Mesenchymal stem cell (in vitro differentiated cells and primary cell): Measurements from ENCODE around the gene ACYP1.
"Not testable (repeated sequence)": the region's sequence is repeated elsewhere in the genome, so short reads cannot be mapped to it uniquely, and the experiment has no call there.

ENCODE experiments used
- DNase-seq: peaks from one replicate; pipeline ENCODE4 v3.0.0-alpha.2; 2013
- H2AFZ ChIP-seq: one replicate; pipeline ENCODE4 v1.6.1; 2013; ENCODE audit warnings: low read depth, mild to moderate bottlenecking, control low read depth, inconsistent platforms, low read length, moderate library complexity
- H2AK5ac ChIP-seq: 2 replicates; pipeline ENCODE4 v1.6.1; 2013; ENCODE audit warnings: low read length, moderate library complexity, mild to moderate bottlenecking, inconsistent platforms; ENCODE audit not compliant: severe bottlenecking
- H2BK120ac ChIP-seq: one replicate; pipeline ENCODE4 v1.6.1; 2013; ENCODE audit warnings: low read depth, mild to moderate bottlenecking, inconsistent platforms, low read length, moderate library complexity
- H2BK12ac ChIP-seq, 2 experiments: one replicate each; pipeline ENCODE4 v1.6.1; 2013; ENCODE audit warnings: inconsistent platforms in 2 of 2, low read length in 2 of 2, mild to moderate bottlenecking in 2 of 2, moderate library complexity in 2 of 2, control low read depth in 1 of 2
- H2BK15ac ChIP-seq: one replicate; pipeline ENCODE4 v1.6.1; 2013; ENCODE audit warnings: mild to moderate bottlenecking, low read depth, inconsistent platforms; ENCODE audit not compliant: poor library complexity, severe bottlenecking
- H2BK5ac ChIP-seq: 2 replicates; pipeline ENCODE4 v1.6.1; 2013; ENCODE audit warnings: low read depth, mild to moderate bottlenecking, low read length, control low read depth, inconsistent platforms; ENCODE audit not compliant: poor library complexity, severe bottlenecking
- H3K14ac ChIP-seq, 2 experiments: one replicate each; pipeline ENCODE4 v1.6.1; 2013; ENCODE audit warnings: inconsistent platforms in 2 of 2, low read length in 2 of 2, control low read depth in 1 of 2, mild to moderate bottlenecking in 1 of 2, moderate library complexity in 1 of 2
- H3K18ac ChIP-seq, 2 experiments: one replicate each; pipeline ENCODE4 v1.6.1; 2013; ENCODE audit warnings: inconsistent platforms in 2 of 2, low read length in 2 of 2, control low read depth in 1 of 2, low read depth in 1 of 2, mild to moderate bottlenecking in 1 of 2
- H3K23ac ChIP-seq, 2 experiments: one replicate each; pipeline ENCODE4 v1.6.1; 2013; ENCODE audit warnings: inconsistent platforms in 2 of 2, low read length in 2 of 2, mild to moderate bottlenecking in 2 of 2, moderate library complexity in 2 of 2, control low read depth in 1 of 2
- H3K27ac ChIP-seq: 2 replicates; pipeline ENCODE4 v1.5.1; 2013; ENCODE audit warnings: mild to moderate bottlenecking, moderate library complexity, low read length, control low read depth, inconsistent platforms; ENCODE audit not compliant: poor library complexity, severe bottlenecking
- H3K27me3 ChIP-seq, 2 experiments: 2 replicates each; pipeline versions ENCODE4 v1.6.1 to v1.7.0; 2013; ENCODE audit warnings: low read length in 2 of 2, mild to moderate bottlenecking in 2 of 2, moderate library complexity in 2 of 2, control low read depth in 1 of 2, inconsistent platforms in 1 of 2; ENCODE audit not compliant: control insufficient read depth in 1 of 2, insufficient read depth in 1 of 2
- H3K36me3 ChIP-seq, 2 experiments: 2 replicates each; pipeline versions ENCODE4 v1.6.1 to v1.7.0; 2013; ENCODE audit warnings: low read length in 2 of 2, control low read depth in 1 of 2, inconsistent platforms in 1 of 2, low read depth in 1 of 2, mild to moderate bottlenecking in 1 of 2; ENCODE audit not compliant: insufficient read depth in 2 of 2, control insufficient read depth in 1 of 2
- H3K4ac ChIP-seq, 2 experiments: one replicate each; pipeline ENCODE4 v1.6.1; 2013; ENCODE audit warnings: inconsistent platforms in 2 of 2, low read length in 2 of 2, mild to moderate bottlenecking in 2 of 2, moderate library complexity in 2 of 2, control low read depth in 1 of 2, low read depth in 1 of 2
- H3K4me1 ChIP-seq: 2 replicates; pipeline ENCODE4 v1.6.1; 2013; ENCODE audit warnings: low read depth, low read length, control low read depth; ENCODE audit not compliant: control insufficient read depth, insufficient read depth
- H3K4me2 ChIP-seq: 2 replicates; pipeline ENCODE4 v1.6.1; 2013; ENCODE audit warnings: low read length, mild to moderate bottlenecking, inconsistent platforms; ENCODE audit not compliant: poor library complexity, severe bottlenecking
- H3K4me3 ChIP-seq, 2 experiments: 2 replicates each; pipeline versions ENCODE4 v1.5.1 to v1.7.0; 2013; ENCODE audit warnings: low read length in 2 of 2, mild to moderate bottlenecking in 2 of 2, control low read depth in 1 of 2, low read depth in 1 of 2; ENCODE audit not compliant: insufficient read depth in 1 of 2
- H3K79me1 ChIP-seq: replicated peaks from 2 replicates; pipeline ENCODE4 v1.6.1; 2013; ENCODE audit warnings: mild to moderate bottlenecking, control low read depth, low read length, inconsistent platforms; ENCODE audit not compliant: poor library complexity, severe bottlenecking
- H3K9ac ChIP-seq: 2 replicates; pipeline ENCODE4 v1.7.0; 2013; ENCODE audit warnings: mild to moderate bottlenecking, low read length, moderate library complexity
- H3K9me3 ChIP-seq: 2 replicates; pipeline ENCODE4 v1.7.0; 2013; ENCODE audit warnings: mild to moderate bottlenecking, low read length; ENCODE audit not compliant: control insufficient read depth
- H4K8ac ChIP-seq: one replicate; pipeline ENCODE4 v1.6.1; 2013; ENCODE audit warnings: inconsistent platforms, mild to moderate bottlenecking, low read length, moderate library complexity
- H4K91ac ChIP-seq: one replicate; pipeline ENCODE4 v1.6.1; 2013; ENCODE audit warnings: mild to moderate bottlenecking, low read length, inconsistent platforms
- WGBS: methylation state at CpG from one replicate; pipeline ENCODE4 v1.1.7; 2013; ENCODE audit warnings: mixed read lengths; 5-methylcytosine and 5-hydroxymethylcytosine counted together

The ACYP1 gene

GRCh38 chr14:75069811-75070145 lies 6.0 kb upstream of the ACYP1 start:
- Histone ChIP-seq H3K4ac (peak overlapping the region in 1 of 2 experiments; percentile 45), H3K27me3 (no peaks in the 10 kb centered on the region), H4K8ac (peak overlapping the region; percentile 20), H3K27ac (no peak overlapping the region), H3K18ac (peak overlapping the region; percentile 84 to 86), H2BK5ac (no peak overlapping the region), H3K14ac (no peak overlapping the region), H3K79me1 (peaks cover 7% of the 10 kb centered on the region), H3K4me1 (peaks cover 10% of the 10 kb centered on the region), H4K91ac (peak overlapping the region; percentile 30), H3K9me3 (no peaks in the 10 kb centered on the region), H2BK12ac (peak overlapping the region in 1 of 2 experiments; percentile 54), H2BK120ac (no peak overlapping the region), H3K4me3 (peak overlapping the region; percentile 71 to 78), H2BK15ac (peak overlapping the region; percentile 60), H2AFZ (peak overlapping the region; percentile 60), H2AK5ac (no peak overlapping the region), H3K36me3 (no peaks in the 10 kb centered on the region), H3K4me2 (peak overlapping the region; percentile 93), H3K9ac (peak overlapping the region; percentile 90), H3K23ac (peak overlapping the region in 1 of 2 experiments; percentile 14)
- DNase-seq, result no peak
- 44% methylated on average over 12 of the region's 12 CpGs for WGBS

DNA sequence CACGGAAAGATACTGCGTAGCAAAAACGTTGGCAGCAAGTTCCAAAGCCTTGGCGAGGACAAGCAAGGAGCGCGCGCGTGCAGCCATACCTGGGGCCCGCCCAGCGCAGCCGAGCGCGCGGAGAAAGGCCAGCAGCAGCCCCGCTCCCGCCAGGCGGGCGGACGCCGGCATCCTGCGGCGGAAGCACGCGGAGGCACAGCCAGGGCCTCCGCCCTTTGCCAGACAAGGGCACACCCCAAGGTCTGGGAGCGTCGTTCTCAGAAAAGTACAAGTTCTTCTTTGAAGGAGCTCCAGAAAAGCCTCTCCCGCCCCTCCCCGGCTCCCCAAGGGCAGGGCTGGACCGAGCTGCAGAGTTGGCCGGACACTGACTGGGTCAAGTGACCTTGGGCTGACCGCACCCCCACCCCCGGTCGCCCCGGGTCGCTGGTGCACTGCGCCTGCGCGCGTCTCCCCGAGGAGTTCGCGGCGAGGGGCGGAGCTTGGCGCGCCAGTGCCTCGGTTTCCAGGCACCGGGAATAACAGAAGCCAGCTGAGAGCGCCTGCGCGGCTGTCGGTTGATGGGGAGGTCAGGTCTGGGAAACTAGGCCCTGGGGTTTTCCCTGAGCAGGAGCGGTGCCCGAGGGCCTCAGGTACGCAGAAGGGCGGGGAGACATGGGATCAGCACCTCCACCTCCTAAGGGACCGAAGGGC lies 5.4 kb upstream of the ACYP1 start, which contains the start of gene ZC2HC1C:
ZC2HC1C (plus strand) TSS at position 521 of the 690 bp plus-strand sequence. CDS start 933 bp downstream, outside the sequence.
- Histone ChIP-seq H3K23ac (peak within 1 kb of the TSS in 1 of 2 experiments; percentile 14), H2AK5ac (no peak within 1 kb of the TSS), H2BK5ac (peak within 1 kb of the TSS; percentile 71), H3K4me1 (peaks cover 10% of the 10 kb centered on the region), H3K4me3 (peak within 1 kb of the TSS; percentile 71 to 78), H3K79me1 (peaks cover 7% of the 10 kb centered on the region), H3K4me2 (peak within 1 kb of the TSS; percentile 93), H3K27ac (peak within 1 kb of the TSS; percentile 63), H2AFZ (peak within 1 kb of the TSS; percentile 60), H4K91ac (peak within 1 kb of the TSS; percentile 82), H3K27me3 (no peaks in the 10 kb centered on the region), H3K14ac (peak within 1 kb of the TSS in 1 of 2 experiments; percentile 77), H3K9ac (peak within 1 kb of the TSS; percentile 90), H3K4ac (peak within 1 kb of the TSS; percentile 65 to 81), H3K18ac (peak within 1 kb of the TSS; percentile 84 to 94), H2BK12ac (peak within 1 kb of the TSS; percentile 7 to 65), H2BK120ac (peak within 1 kb of the TSS; percentile 95), H2BK15ac (peak within 1 kb of the TSS; percentile 91), H4K8ac (peak within 1 kb of the TSS; percentile 64), H3K9me3 (no peaks in the 10 kb centered on the region), H3K36me3 (no peaks in the 10 kb centered on the region)
- WGBS, result 3% methylated on average over 57 of the region's 58 CpGs
- peak; percentile 92 for DNase-seq

- no peak overlapping the region for H3K23ac ChIP-seq
- H2BK5ac ChIP-seq, result no peak overlapping the region
- no peak overlapping the region for H2AK5ac ChIP-seq
- H4K91ac ChIP-seq, result no peak overlapping the region
- peaks cover 10% of the 10 kb centered on the region for H3K79me1 ChIP-seq
- H4K8ac ChIP-seq, result peak overlapping the region; percentile 20
- peak overlapping the region; percentile 44 for H3K27ac ChIP-seq
- H2AFZ ChIP-seq, result peak overlapping the region; percentile 54
- no peaks in the 10 kb centered on the region for H3K27me3 ChIP-seq
- H3K9ac ChIP-seq, result peak overlapping the region; percentile 90
- 14% methylated on average over 12 of the region's 15 CpGs for WGBS
- H3K14ac ChIP-seq, result no peak overlapping the region
- peak; percentile 69 for DNase-seq
- peaks cover 10% of the 10 kb centered on the region for H3K4me1 ChIP-seq
- H3K4me2 ChIP-seq, result peak overlapping the region; percentile 93
- peak overlapping the region; percentile 95 for H2BK120ac ChIP-seq
- peak overlapping the region; percentile 45 for H2BK15ac ChIP-seq
- no peak overlapping the region for H2BK12ac ChIP-seq
- H3K36me3 ChIP-seq, result no peaks in the 10 kb centered on the region
- H3K18ac ChIP-seq, result peak overlapping the region; percentile 68 to 94
- peak overlapping the region; percentile 71 to 78 for H3K4me3 ChIP-seq
- H3K4ac ChIP-seq, result peak overlapping the region in 1 of 2 experiments; percentile 81
- H3K9me3 ChIP-seq, result no peaks in the 10 kb centered on the region
These were observed 4.7 kb upstream of the ACYP1 start for GRCh38 chr14:75068294-75069120.

GRCh38 chr14:75067765-75068164 lies 3.9 kb upstream of the ACYP1 start:
- WGBS, result 84% methylated on average over 4 of the region's 4 CpGs
- not testable (repeated sequence) for H2BK15ac ChIP-seq, H3K36me3 ChIP-seq, H4K8ac ChIP-seq, H3K4me2 ChIP-seq, H2AK5ac ChIP-seq, H3K4ac ChIP-seq, H2BK12ac ChIP-seq, H3K27ac ChIP-seq, H3K27me3 ChIP-seq, H2BK5ac ChIP-seq, H3K23ac ChIP-seq, DNase-seq, H3K9me3 ChIP-seq, H2BK120ac ChIP-seq, H2AFZ ChIP-seq, H3K18ac ChIP-seq, H4K91ac ChIP-seq, H3K14ac ChIP-seq
- peaks cover 10% of the 10 kb centered on the region for H3K4me1 ChIP-seq
- H3K4me3 ChIP-seq, result peak overlapping the region in 1 of 2 experiments; percentile 78
- peaks cover 12% of the 10 kb centered on the region for H3K79me1 ChIP-seq
- H3K9ac ChIP-seq, result peak overlapping the region; percentile 90
